WERI-Rb-1 (cell line): ENCODE results near the gene KRT8.

Experiments
- DNase-seq: peaks from one replicate; pipeline ENCODE4 v3.0.0-alpha.2; 2020
- H3K27ac ChIP-seq: fragments of 250-450 bp; sonication (Bioruptor Pico); 2 replicates; pipeline ENCODE4 v1.5.1; 2020; ENCODE audit warnings: mild to moderate bottlenecking, moderate library complexity
- H3K27me3 ChIP-seq: fragments of 250-450 bp; sonication (Bioruptor Pico); 2 replicates; pipeline ENCODE4 v1.5.1; 2021; ENCODE audit warnings: mild to moderate bottlenecking, low read depth, moderate library complexity; ENCODE audit not compliant: insufficient read depth, severe bottlenecking
- H3K36me3 ChIP-seq: fragments of 250-450 bp; sonication (Bioruptor Pico); 2 replicates; pipeline ENCODE4 v1.5.1; 2020; ENCODE audit warnings: mild to moderate bottlenecking, moderate library complexity
- H3K4me3 ChIP-seq: 2 replicates; pipeline ENCODE4 v1.5.1; 2011; ENCODE audit warnings: low read depth, mild to moderate bottlenecking, control low read depth, low read length
- H3K9me3 ChIP-seq: fragments of 250-450 bp; sonication (Bioruptor Pico); 2 replicates; pipeline ENCODE4 v1.5.1; 2021; ENCODE audit warnings: mild to moderate bottlenecking, moderate library complexity; ENCODE audit not compliant: severe bottlenecking
- CTCF ChIP-seq: IDR thresholded peaks from 2 replicates; pipeline ENCODE4 v1.5.1; 2011; ENCODE audit warnings: low read depth, mild to moderate bottlenecking, control low read depth, inconsistent platforms, low read length

The KRT8 gene

GRCh38 chr12:52907092-52907810, 2.4 kb upstream of the KRT8 start:
- H3K9me3 ChIP-seq, result peaks cover 5% of the 10 kb centered on the region
- no peak overlapping the region for H3K4me3 ChIP-seq
- no peak for DNase-seq
- no peaks in the 10 kb centered on the region for H3K36me3 ChIP-seq
- H3K27ac ChIP-seq, result no peak overlapping the region
- H3K27me3 ChIP-seq, result peaks cover 97% of the 10 kb centered on the region
- no peak for TF ChIP-seq CTCF

- no peak overlapping the region for H3K4me3 ChIP-seq
- peaks cover 5% of the 10 kb centered on the region for H3K9me3 ChIP-seq
- no peak overlapping the region for H3K27ac ChIP-seq
- no peak for DNase-seq
- peaks cover 96% of the 10 kb centered on the region for H3K27me3 ChIP-seq
- TF ChIP-seq CTCF, result no peak
- H3K36me3 ChIP-seq, result no peaks in the 10 kb centered on the region
Observed at GRCh38 chr12:52906191-52906601, 1.3 kb upstream of the KRT8 start.

- no peak for TF ChIP-seq CTCF
- Histone ChIP-seq H3K4me3 (no peak overlapping the region), H3K27me3 (peaks cover 96% of the 10 kb centered on the region), H3K36me3 (no peaks in the 10 kb centered on the region), H3K9me3 (peaks cover 5% of the 10 kb centered on the region), H3K27ac (no peak overlapping the region)
- no peak for DNase-seq
Observed at GRCh38 chr12:52903855-52904508, 894 bp downstream of the KRT8 start.

- no peak overlapping the region for H3K4me3 ChIP-seq
- H3K9me3 ChIP-seq, result peaks cover 5% of the 10 kb centered on the region
- H3K27ac ChIP-seq, result no peak overlapping the region
- DNase-seq, result no peak
- peaks cover 96% of the 10 kb centered on the region for H3K27me3 ChIP-seq
- no peaks in the 10 kb centered on the region for H3K36me3 ChIP-seq
- no peak for TF ChIP-seq CTCF
Observed at GRCh38 chr12:52903285-52903854, 1.5 kb downstream of the KRT8 start.

GRCh38 chr12:52901715-52902541, 2.9 kb downstream of the KRT8 start:
- H3K36me3 ChIP-seq, result no peaks in the 10 kb centered on the region
- H3K27ac ChIP-seq, result no peak overlapping the region
- no peak overlapping the region for H3K4me3 ChIP-seq
- TF ChIP-seq CTCF, result no peak
- peaks cover 5% of the 10 kb centered on the region for H3K9me3 ChIP-seq
- DNase-seq, result no peak
- H3K27me3 ChIP-seq, result peaks cover 94% of the 10 kb centered on the region
